NCI-H1694 treated with DMSO at 0.1 percent for 48 hours (cell line): ENCODE results near the gene KCNIP4.
"Not testable (repeated sequence)": the region's sequence is repeated elsewhere in the genome, so short reads cannot be mapped to it uniquely, and the experiment has no call there.

Experiments used
- DNase-seq: peaks from one replicate; lab custom pipeline; 2025; lab: John Stamatoyannopoulos, UW

The KCNIP4 gene

GRCh38 chr4:21366312-21366711 lies 582.3 kb downstream of the KCNIP4 start:
- DNase-seq = no peak

- no peak for DNase-seq
Measured at GRCh38 chr4:21363701-21364100, 584.9 kb downstream of the KCNIP4 start.

GRCh38 chr4:21352354-21352753 lies 596.2 kb downstream of the KCNIP4 start:
- DNase-seq = not testable (repeated sequence)

- DNase-seq = no peak
Measured at GRCh38 chr4:21347142-21347541, 601.4 kb downstream of the KCNIP4 start.

- DNase-seq = no peak
Measured at GRCh38 chr4:21327976-21328700, 620.4 kb downstream of the KCNIP4 start.

GRCh38 chr4:21320034-21320433 lies 628.5 kb downstream of the KCNIP4 start:
- no peak for DNase-seq

GRCh38 chr4:21307709-21308108 lies 640.9 kb downstream of the KCNIP4 start:
- no peak for DNase-seq

- DNase-seq = no peak
Measured at GRCh38 chr4:21304540-21304887, 644.1 kb downstream of the KCNIP4 start.

GRCh38 chr4:21290562-21290961 lies 658.0 kb downstream of the KCNIP4 start:
- DNase-seq = no peak

- no peak for DNase-seq
Measured at GRCh38 chr4:21276046-21276445, 672.5 kb downstream of the KCNIP4 start.

- DNase-seq = no peak
Measured at GRCh38 chr4:21271439-21272052, 677.0 kb downstream of the KCNIP4 start.

- DNase-seq = peak; percentile 52
Measured at GRCh38 chr4:21248331-21248730, 700.2 kb downstream of the KCNIP4 start.

- no peak for DNase-seq
Measured at GRCh38 chr4:21242163-21242562, 706.4 kb downstream of the KCNIP4 start.

- peak; percentile 44 for DNase-seq
Measured at GRCh38 chr4:21226637-21227538, 721.7 kb downstream of the KCNIP4 start.

GRCh38 chr4:21211846-21212245 lies 736.7 kb downstream of the KCNIP4 start:
- DNase-seq = peak; percentile 7

GRCh38 chr4:21209860-21210259 lies 738.7 kb downstream of the KCNIP4 start:
- no peak for DNase-seq

GRCh38 chr4:21205821-21206531 lies 742.6 kb downstream of the KCNIP4 start:
- no peak for DNase-seq

GRCh38 chr4:21203416-21203815 lies 745.2 kb downstream of the KCNIP4 start:
- DNase-seq = no peak

- no peak for DNase-seq
Measured at GRCh38 chr4:21202959-21203358, 745.6 kb downstream of the KCNIP4 start.

GRCh38 chr4:21198683-21199082 lies 749.9 kb downstream of the KCNIP4 start:
- no peak for DNase-seq

GRCh38 chr4:21195682-21196081 lies 752.9 kb downstream of the KCNIP4 start:
- no peak for DNase-seq

GRCh38 chr4:21192367-21192766 lies 756.2 kb downstream of the KCNIP4 start:
- no peak for DNase-seq
